Measurements from ENCODE around the gene TOR2A.

GRCh38 chr9:127684576-127684975 lies 50.5 kb downstream of the TOR2A start:
- no peak for TF ChIP-seq CTCF (IDR thresholded peaks at IDR 0.05)
- TF ChIP-seq POLR2A (IDR thresholded peaks at IDR 0.05): no peak

All from thyroid gland (tissue), 4 donors.